Smooth muscle cell (in vitro differentiated cells): ENCODE results near the gene IQGAP3. TPM values are rescaled to one million over a fixed set of nuclear protein-coding genes. Genes with fewer than 3 reads are reported as not detected.

Source experiments
- DNase-seq: peaks from one replicate; lab custom pipeline; 2025; ENCODE audit not compliant: unreplicated experiment; lab: John Stamatoyannopoulos, UW
- H2AFZ ChIP-seq: fragments of 200-600 bp; sonication (generic); 2 replicates; pipeline ENCODE4 v1.6.0; 2016; ENCODE audit warnings: antibody characterized with exemption, low read depth, mild to moderate bottlenecking
- H3F3A ChIP-seq: fragments of 200-600 bp; sonication (generic); 2 replicates; pipeline ENCODE4 v1.6.0; 2017; ENCODE audit warnings: antibody characterized with exemption, low read depth
- H3K27ac ChIP-seq: fragments of 200-600 bp; sonication (generic); 2 replicates; pipeline ENCODE4 v1.5.1; 2016; ENCODE audit warnings: low read depth, mild to moderate bottlenecking
- H3K27me3 ChIP-seq: fragments of 200-600 bp; sonication (generic); 2 replicates; pipeline ENCODE4 v1.6.1; 2016; ENCODE audit warnings: low read depth, mild to moderate bottlenecking
- H3K36me3 ChIP-seq: fragments of 200-600 bp; sonication (generic); 2 replicates; pipeline ENCODE4 v1.5.1; 2016; ENCODE audit warnings: low read depth
- H3K4me1 ChIP-seq: fragments of 200-600 bp; sonication (generic); 2 replicates; pipeline ENCODE4 v1.5.1; 2016; ENCODE audit warnings: low read depth
- H3K4me2 ChIP-seq: fragments of 200-600 bp; sonication (generic); 2 replicates; pipeline ENCODE4 v1.6.0; 2016; ENCODE audit warnings: mild to moderate bottlenecking
- H3K4me3 ChIP-seq: fragments of 200-600 bp; sonication (generic); 2 replicates; pipeline ENCODE4 v1.5.1; 2016; ENCODE audit warnings: mild to moderate bottlenecking
- H3K79me2 ChIP-seq: fragments of 200-600 bp; sonication (generic); 2 replicates; pipeline ENCODE4 v1.6.0; 2016; ENCODE audit warnings: low read depth, mild to moderate bottlenecking
- H3K9ac ChIP-seq: fragments of 200-600 bp; sonication (generic); 2 replicates; pipeline ENCODE4 v1.6.0; 2016; ENCODE audit warnings: low read depth
- H3K9me3 ChIP-seq: fragments of 200-600 bp; sonication (generic); replicated peaks from 2 replicates; pipeline ENCODE4 v1.5.1; 2016; ENCODE audit warnings: low read depth
- H4K20me1 ChIP-seq: fragments of 200-600 bp; sonication (generic); 2 replicates; pipeline ENCODE4 v1.6.0; 2016; ENCODE audit warnings: low read depth
- CTCF ChIP-seq: fragments of 200-600 bp; sonication (generic); IDR thresholded peaks from 2 replicates; pipeline ENCODE4 v1.5.1; 2017; ENCODE audit warnings: borderline replicate concordance, mild to moderate bottlenecking, antibody characterized with exemption; ENCODE audit not compliant: insufficient read depth, poor library complexity, severe bottlenecking
- WGBS: methylation state at CpG from one replicate; pipeline ENCODE4 v1.1.7; 2016; ENCODE audit warnings: low lambda C conversion rate; 5-methylcytosine and 5-hydroxymethylcytosine counted together
- polyA plus RNA-seq: library from polyadenylated mRNA; unstranded; fragments of >200 nt; fragmentation: Nextera tagmentation; extraction: Ambion mirVana; gene quantifications from 2 replicates; pipeline ENCODE4 v1.2.1, GENCODE V29; 2016
- total RNA-seq: library from RNA; depleted of rRNA; stranded (reverse); fragments of >200 nt; gene quantifications from 2 replicates; pipeline ENCODE4 v1.2.3, GENCODE V29; 2014

IQGAP3 gene
- total and polyA plus RNA-seq, 2 experiments from 2014 or later = 2.6 to 2.9 TPM

GRCh38 chr1:156601892-156602291, 29.5 kb upstream of the IQGAP3 start:
- no peak for DNase-seq
- peak overlapping the region; percentile 77 for H3K4me3 ChIP-seq
- WGBS = 78% methylated on average over 12 of the region's 12 CpGs
- H3K4me1 ChIP-seq = peaks cover 7% of the 10 kb centered on the region
- peak overlapping the region; percentile 97 for H2AFZ ChIP-seq
- H3K27ac ChIP-seq = peak overlapping the region; percentile 65
- peak overlapping the region; percentile 76 for H3K9ac ChIP-seq
- no peaks in the 10 kb centered on the region for H3F3A ChIP-seq
- H3K4me2 ChIP-seq = peak overlapping the region; percentile 91
- H3K27me3 ChIP-seq = no peaks in the 10 kb centered on the region
- H3K9me3 ChIP-seq = no peaks in the 10 kb centered on the region
- no peaks in the 10 kb centered on the region for H3K36me3 ChIP-seq
- TF ChIP-seq CTCF = no peak
- H4K20me1 ChIP-seq = no peaks in the 10 kb centered on the region
- H3K79me2 ChIP-seq = peaks cover 20% of the 10 kb centered on the region

- Histone ChIP-seq H3F3A (no peaks in the 10 kb centered on the region), H3K27me3 (no peaks in the 10 kb centered on the region), H3K36me3 (no peaks in the 10 kb centered on the region), H3K79me2 (peaks cover 20% of the 10 kb centered on the region), H4K20me1 (no peaks in the 10 kb centered on the region), H3K9ac (peak within 1 kb of the TSS; percentile 76), H3K4me3 (peak within 1 kb of the TSS; percentile 77), H3K27ac (peak within 1 kb of the TSS; percentile 65), H3K4me1 (peaks cover 7% of the 10 kb centered on the region), H3K9me3 (no peaks in the 10 kb centered on the region), H3K4me2 (peak within 1 kb of the TSS; percentile 91), H2AFZ (peak within 1 kb of the TSS; percentile 97)
- no peak for TF ChIP-seq CTCF
- under 1% methylated on average over 35 of the region's 35 CpGs for WGBS
- DNase-seq = peak; percentile 28
These were observed 28.9 kb upstream of the IQGAP3 start, which contains the start of gene GPATCH4 for GRCh38 chr1:156601122-156601830. GPATCH4 (minus strand) TSS chr1:156601479.

GRCh38 chr1:156600733-156601121, 28.4 kb upstream of the IQGAP3 start:
- peak overlapping the region; percentile 76 for H3K9ac ChIP-seq
- peak overlapping the region; percentile 97 for H2AFZ ChIP-seq
- peak overlapping the region; percentile 65 for H3K27ac ChIP-seq
- H3K4me2 ChIP-seq = peak overlapping the region; percentile 91
- peaks cover 7% of the 10 kb centered on the region for H3K4me1 ChIP-seq
- 7% methylated on average over 13 of the region's 13 CpGs for WGBS
- no peaks in the 10 kb centered on the region for H3K36me3 ChIP-seq
- no peaks in the 10 kb centered on the region for H3K27me3 ChIP-seq
- peaks cover 20% of the 10 kb centered on the region for H3K79me2 ChIP-seq
- H4K20me1 ChIP-seq = no peaks in the 10 kb centered on the region
- TF ChIP-seq CTCF = no peak
- H3K4me3 ChIP-seq = peak overlapping the region; percentile 77
- no peaks in the 10 kb centered on the region for H3F3A ChIP-seq
- no peak for DNase-seq
- H3K9me3 ChIP-seq = no peaks in the 10 kb centered on the region

GRCh38 chr1:156599811-156600210, 27.4 kb upstream of the IQGAP3 start:
- peaks cover 7% of the 10 kb centered on the region for H3K4me1 ChIP-seq
- no peaks in the 10 kb centered on the region for H3K27me3 ChIP-seq
- no peak for DNase-seq
- H3K27ac ChIP-seq = no peak overlapping the region
- H3K36me3 ChIP-seq = no peaks in the 10 kb centered on the region
- H4K20me1 ChIP-seq = no peaks in the 10 kb centered on the region
- no peaks in the 10 kb centered on the region for H3F3A ChIP-seq
- H3K4me3 ChIP-seq = no peak overlapping the region
- H3K4me2 ChIP-seq = peak overlapping the region; percentile 91
- WGBS = 82% methylated on average over 3 of the region's 3 CpGs
- H3K9me3 ChIP-seq = no peaks in the 10 kb centered on the region
- H2AFZ ChIP-seq = no peak overlapping the region
- no peak for TF ChIP-seq CTCF
- peaks cover 20% of the 10 kb centered on the region for H3K79me2 ChIP-seq
- H3K9ac ChIP-seq = no peak overlapping the region
